Stimulated activated naive CD8-positive, alpha-beta T cell treated with anti-CD3 and anti-CD28 coated beads, Interleukin-15, amount 100 ng/mL, for 72 hours (primary cell): ENCODE data around the gene MICOS13.

Experiments used
- ATAC-seq: fragments of 150-1000 bp; cut with Tn5 transposase; 2 replicates; pipeline ENCODE4 v1.10.0; 2021; ENCODE audit warnings: mild to moderate bottlenecking, moderate library complexity
- DNase-seq, 2 donors: peaks; one replicate each; pipeline ENCODE4 v3.0.0; 2021 to 2022
- H3K27ac Mint-ChIP-seq, 2 donors: one replicate each; pipeline ENCODE4 v1.8.0; 2022; ENCODE audit warnings: mild to moderate bottlenecking in 2 of 2, mixed read lengths in 2 of 2, moderate library complexity in 2 of 2
- H3K27me3 Mint-ChIP-seq: one replicate; pipeline ENCODE4 v1.8.0; 2022; ENCODE audit warnings: mixed read lengths
- H3K4me1 Mint-ChIP-seq: one replicate; pipeline ENCODE4 v1.8.0; 2022; ENCODE audit warnings: mild to moderate bottlenecking, mixed read lengths
- H3K4me3 Mint-ChIP-seq, 2 donors: one replicate each; pipeline ENCODE4 v1.8.0; 2022; ENCODE audit warnings: mild to moderate bottlenecking in 2 of 2, mixed read lengths in 2 of 2, moderate library complexity in 1 of 2
- H3K9me3 Mint-ChIP-seq, 2 donors: one replicate each; pipeline ENCODE4 v1.8.0; 2022; ENCODE audit warnings: mixed read lengths in 2 of 2

MICOS13 gene

DNA sequence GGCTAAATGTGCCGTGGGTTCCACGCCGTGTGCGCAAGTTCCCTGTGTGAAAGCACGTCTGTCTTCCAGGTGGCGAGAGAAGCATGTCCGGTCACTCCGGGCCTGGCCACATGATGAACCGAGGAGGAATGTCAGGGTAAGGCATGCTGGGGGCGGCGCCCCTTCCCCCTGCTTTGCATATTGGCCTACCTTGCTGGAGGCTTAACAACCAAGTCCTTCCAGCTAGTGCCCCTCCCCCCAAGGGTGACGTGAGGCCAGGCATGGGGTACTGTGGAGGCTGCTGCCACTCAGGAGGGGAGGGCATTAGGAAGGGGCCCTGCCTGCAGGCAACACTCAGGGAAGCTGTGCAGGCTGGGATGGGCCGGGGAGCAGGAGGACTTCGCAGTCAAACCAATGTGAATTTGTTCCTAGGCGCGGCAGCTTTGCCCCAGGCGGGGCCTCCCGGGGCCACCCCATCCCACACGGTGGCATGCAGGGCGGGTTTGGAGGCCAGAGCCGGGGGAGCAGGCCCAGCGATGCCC lies 12.5 kb downstream of the MICOS13 start:
- H3K27ac Mint-ChIP-seq, result peak overlapping the region; percentile 60 to 84
- no peak overlapping the region for H3K4me3 Mint-ChIP-seq
- ATAC-seq, result no peak

GRCh38 chr19:5666921-5667610 lies 13.2 kb downstream of the MICOS13 start:
- Mint-ChIP-seq H3K9me3 (no peaks in the 10 kb centered on the region), H3K27me3 (no peaks in the 10 kb centered on the region), H3K27ac (peak overlapping the region; percentile 82 to 84), H3K4me3 (no peak overlapping the region), H3K4me1 (peaks cover 31% of the 10 kb centered on the region)
- DNase-seq (no peak), ATAC-seq (no peak)

More for the DNA sequence above, 12.5 kb downstream of the MICOS13 start:
- Mint-ChIP-seq H3K4me1 (peaks cover 31% of the 10 kb centered on the region), H3K27me3 (no peaks in the 10 kb centered on the region), H3K9me3 (no peaks in the 10 kb centered on the region)
- no peak for DNase-seq

DNA sequence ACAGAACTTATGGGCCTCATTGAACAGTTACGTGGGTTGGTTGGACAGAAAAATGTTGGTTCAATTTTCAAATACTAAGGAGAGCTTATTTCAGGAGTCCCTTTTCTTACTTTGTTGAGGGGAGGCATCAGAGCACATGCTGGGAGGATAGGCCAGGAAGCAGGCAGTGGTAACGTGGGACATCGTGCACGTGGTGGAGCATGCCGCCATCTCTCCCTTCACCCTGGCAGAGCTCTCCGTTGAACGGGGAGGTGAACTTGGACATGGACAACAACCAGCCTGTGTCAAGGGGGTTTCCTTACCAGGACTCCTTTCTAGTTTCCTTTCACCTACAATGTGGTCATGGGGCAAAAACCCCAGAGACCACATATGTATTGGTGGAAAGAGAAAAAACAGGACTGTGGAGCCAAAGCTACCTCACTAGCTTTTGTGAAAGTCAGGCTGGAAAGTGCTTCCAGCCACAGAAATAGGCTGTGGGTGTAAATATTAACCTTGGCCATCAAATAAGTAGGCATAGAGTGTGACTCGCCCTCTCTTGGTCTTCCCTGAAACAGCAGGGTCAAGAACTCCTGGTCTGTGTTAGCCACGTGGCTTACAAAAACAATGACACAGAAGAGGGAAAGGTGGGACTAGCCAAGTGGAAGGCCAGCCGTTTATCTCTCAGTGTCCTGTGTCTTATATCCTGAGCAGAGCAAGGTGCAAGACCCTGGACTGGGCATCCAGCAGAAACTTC lies 14.4 kb downstream of the MICOS13 start:
- H3K27ac Mint-ChIP-seq, result peak overlapping the region; percentile 65 to 82
- ATAC-seq (peak; percentile 89), DNase-seq (peak in 1 of 2 donors; percentile 56)

DNA sequence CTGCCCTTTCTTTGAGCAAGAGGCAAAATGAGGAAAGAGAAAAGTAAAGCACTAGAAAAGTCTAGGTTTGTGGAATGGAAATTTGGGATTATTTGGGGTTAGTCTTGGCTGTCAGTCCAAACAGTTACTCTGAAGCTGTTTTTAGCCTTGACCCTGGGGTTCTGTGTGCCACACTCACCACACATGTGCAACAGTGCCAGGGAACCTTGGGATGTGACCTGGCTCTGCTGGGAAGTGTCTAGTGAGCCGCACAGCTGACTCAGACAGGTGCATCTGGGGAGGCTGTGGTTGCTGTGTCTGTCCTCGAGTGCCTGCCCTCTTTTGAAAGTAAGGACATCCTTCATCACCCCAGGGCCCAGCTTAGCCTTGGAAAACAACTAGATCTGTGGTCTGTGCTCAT lies 15.8 kb downstream of the MICOS13 start:
- DNase-seq (no peak), ATAC-seq (no peak)
- Mint-ChIP-seq H3K27ac (no peak overlapping the region), H3K4me3 (no peak overlapping the region), H3K4me1 (peaks cover 31% of the 10 kb centered on the region), H3K9me3 (no peaks in the 10 kb centered on the region), H3K27me3 (no peaks in the 10 kb centered on the region)

More for the DNA sequence above, 14.4 kb downstream of the MICOS13 start:
- Mint-ChIP-seq H3K9me3 (no peaks in the 10 kb centered on the region), H3K27me3 (no peaks in the 10 kb centered on the region), H3K4me3 (peak overlapping the region in 1 of 2 donors; percentile 60), H3K4me1 (peaks cover 31% of the 10 kb centered on the region)

DNA sequence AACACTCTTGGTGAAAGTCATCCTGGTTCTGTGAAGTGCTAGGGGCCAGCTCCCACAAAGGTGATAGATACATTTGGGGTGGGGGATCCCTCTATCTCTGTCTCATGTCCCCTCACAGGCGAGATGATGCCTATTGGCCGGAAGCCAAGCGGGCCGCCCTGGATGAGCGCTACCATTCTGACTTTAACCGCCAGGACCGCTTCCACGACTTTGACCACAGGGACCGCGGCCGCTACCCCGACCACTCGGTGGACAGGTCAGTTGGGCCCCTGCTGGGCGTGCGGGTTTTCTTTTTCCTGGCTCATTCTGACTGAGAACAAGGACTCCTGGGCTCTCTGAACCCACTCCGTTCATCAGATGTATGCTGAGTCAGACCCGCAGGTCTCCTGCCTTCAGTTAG lies 16.4 kb downstream of the MICOS13 start:
- ATAC-seq, result no peak
- Mint-ChIP-seq H3K4me1 (peaks cover 31% of the 10 kb centered on the region), H3K9me3 (no peaks in the 10 kb centered on the region), H3K27me3 (no peaks in the 10 kb centered on the region), H3K4me3 (no peak overlapping the region), H3K27ac (no peak overlapping the region)
- no peak for DNase-seq

DNA sequence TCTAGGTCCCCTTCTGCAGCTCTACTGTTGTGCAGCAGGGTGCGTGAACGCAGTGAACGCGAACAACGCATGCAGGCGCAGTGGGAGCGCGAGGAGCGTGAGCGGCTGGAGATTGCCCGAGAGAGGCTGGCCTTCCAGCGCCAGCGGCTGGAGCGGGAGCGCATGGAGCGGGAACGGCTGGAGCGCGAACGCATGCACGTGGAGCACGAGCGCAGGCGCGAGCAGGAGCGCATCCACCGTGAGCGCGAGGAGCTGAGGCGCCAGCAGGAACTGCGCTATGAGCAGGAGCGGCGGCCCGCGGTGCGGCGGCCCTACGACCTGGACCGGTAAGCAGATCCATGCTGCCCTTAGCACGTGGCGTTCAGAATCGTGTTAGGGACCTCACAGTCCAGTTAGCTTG lies 18.8 kb downstream of the MICOS13 start:
- no peak overlapping the region for H3K27ac Mint-ChIP-seq

DNA sequence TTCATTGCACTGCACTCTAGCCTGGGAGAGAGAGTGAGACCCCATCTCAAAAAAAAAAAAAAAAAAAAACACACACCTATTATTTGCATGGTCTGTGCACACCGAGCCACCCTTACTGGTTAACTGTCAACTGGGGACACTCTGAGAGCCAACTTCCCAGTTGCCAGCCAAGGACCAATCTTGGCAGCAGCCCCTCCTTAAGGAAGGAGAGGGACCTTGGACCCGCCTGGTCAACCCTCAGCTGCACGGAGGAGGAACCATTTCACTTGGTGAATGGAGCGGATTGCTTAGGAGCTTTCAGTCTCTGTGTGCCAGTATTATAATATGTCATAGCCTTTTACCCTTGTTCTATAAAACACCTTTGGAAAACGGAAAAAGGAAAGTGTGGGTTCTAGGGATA lies 24.9 kb downstream of the MICOS13 start:
- no peak overlapping the region for H3K4me3 Mint-ChIP-seq
- DNase-seq, result no peak
- no peak overlapping the region for H3K27ac Mint-ChIP-seq

More for the DNA sequence above, 18.8 kb downstream of the MICOS13 start:
- ATAC-seq (no peak), DNase-seq (no peak)
- Mint-ChIP-seq H3K27me3 (no peaks in the 10 kb centered on the region), H3K9me3 (no peaks in the 10 kb centered on the region), H3K4me1 (peaks cover 21% of the 10 kb centered on the region), H3K4me3 (no peak overlapping the region)

DNA sequence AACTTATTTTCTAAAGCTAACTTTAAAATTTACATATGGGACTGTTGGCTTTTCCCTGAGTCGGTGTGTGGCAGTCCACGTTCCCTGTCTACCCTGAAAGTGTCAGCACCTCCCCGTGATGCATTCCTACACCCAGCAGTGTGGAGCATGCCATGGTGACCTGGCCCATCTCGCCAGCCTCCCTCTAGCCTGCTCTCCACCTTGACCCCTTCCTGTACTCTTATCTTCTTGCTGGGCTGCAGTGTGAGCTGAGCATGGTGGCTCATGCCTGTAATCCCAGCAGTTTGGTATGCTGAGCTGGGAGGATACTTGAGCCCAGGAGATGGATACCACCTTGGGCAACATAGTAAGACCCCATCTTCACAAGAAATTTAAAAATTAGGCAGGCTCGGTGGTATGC lies 25.4 kb downstream of the MICOS13 start:
- no peaks in the 10 kb centered on the region for H3K4me1 Mint-ChIP-seq
- peak overlapping the region in 1 of 2 donors; percentile 93 for H3K27ac Mint-ChIP-seq
- no peak overlapping the region for H3K4me3 Mint-ChIP-seq
- DNase-seq, result no peak
- H3K9me3 Mint-ChIP-seq, result no peaks in the 10 kb centered on the region
- ATAC-seq, result no peak
- H3K27me3 Mint-ChIP-seq, result no peaks in the 10 kb centered on the region

More for the DNA sequence above, 24.9 kb downstream of the MICOS13 start:
- Mint-ChIP-seq H3K4me1 (no peaks in the 10 kb centered on the region), H3K9me3 (no peaks in the 10 kb centered on the region), H3K27me3 (no peaks in the 10 kb centered on the region)
- no peak for ATAC-seq

GRCh38 chr19:5652261-5652660 lies 28.1 kb downstream of the MICOS13 start:
- Mint-ChIP-seq H3K4me3 (no peak overlapping the region), H3K27ac (no peak overlapping the region), H3K9me3 (no peaks in the 10 kb centered on the region), H3K4me1 (no peaks in the 10 kb centered on the region), H3K27me3 (no peaks in the 10 kb centered on the region)
- ATAC-seq (no peak), DNase-seq (no peak)

DNA sequence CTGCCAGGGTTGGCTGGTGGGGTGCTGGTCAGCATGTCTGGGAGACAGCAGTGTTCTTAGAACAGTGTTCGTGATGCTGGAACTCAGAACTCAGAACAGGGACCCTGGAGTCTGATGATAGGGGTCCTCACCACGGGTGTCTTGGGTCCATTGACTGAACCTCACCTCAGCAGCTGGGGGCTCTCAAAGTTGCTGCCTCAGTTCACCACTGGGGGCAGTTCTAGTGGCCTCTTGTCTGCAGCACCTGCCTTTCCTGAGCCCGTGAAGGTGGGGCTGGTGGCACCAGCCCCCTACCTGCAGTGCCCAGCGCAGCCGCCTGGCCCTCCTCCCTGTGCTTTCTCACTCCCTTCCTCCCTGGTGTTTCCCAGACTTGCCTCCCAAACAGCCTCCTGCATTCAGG lies 29.0 kb downstream of the MICOS13 start:
- H3K27ac Mint-ChIP-seq, result peak overlapping the region in 1 of 2 donors; percentile 84
- no peak overlapping the region for H3K4me3 Mint-ChIP-seq
- no peaks in the 10 kb centered on the region for H3K27me3 Mint-ChIP-seq
- H3K4me1 Mint-ChIP-seq, result no peaks in the 10 kb centered on the region
- DNase-seq (no peak), ATAC-seq (no peak)
- no peaks in the 10 kb centered on the region for H3K9me3 Mint-ChIP-seq

DNA sequence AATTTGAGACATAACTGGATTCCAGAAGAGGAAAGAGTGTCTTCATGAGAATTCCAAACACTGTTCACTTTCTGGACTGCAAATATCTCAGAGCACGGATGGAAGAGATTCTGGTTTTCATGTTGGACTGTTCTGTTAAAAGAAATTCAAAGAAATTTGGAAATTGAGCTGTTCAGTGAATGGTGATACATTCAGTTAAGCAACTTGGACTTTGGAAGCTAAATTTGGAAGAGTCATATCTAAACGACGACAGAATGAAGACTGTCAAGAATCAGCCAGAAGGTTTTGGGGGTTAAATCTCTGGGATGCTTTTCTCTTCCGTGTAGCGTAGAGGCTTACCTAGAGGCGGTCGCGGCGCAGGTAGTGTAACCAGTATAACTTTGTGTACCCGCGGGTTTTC lies 31.9 kb downstream of the MICOS13 start:
- ATAC-seq, result no peak
- H3K4me1 Mint-ChIP-seq, result peaks cover 17% of the 10 kb centered on the region
- no peak overlapping the region for H3K4me3 Mint-ChIP-seq
- no peak for DNase-seq
- no peaks in the 10 kb centered on the region for H3K27me3 Mint-ChIP-seq
- H3K9me3 Mint-ChIP-seq, result no peaks in the 10 kb centered on the region
- peak overlapping the region in 1 of 2 donors; percentile 15 for H3K27ac Mint-ChIP-seq

- H3K9me3 Mint-ChIP-seq, result no peaks in the 10 kb centered on the region
- ATAC-seq (no peak), DNase-seq (no peak)
- no peaks in the 10 kb centered on the region for H3K27me3 Mint-ChIP-seq
- H3K4me1 Mint-ChIP-seq, result peaks cover 19% of the 10 kb centered on the region
- no peak overlapping the region for H3K4me3 Mint-ChIP-seq
- H3K27ac Mint-ChIP-seq, result peak overlapping the region; percentile 49 to 78
Observed at GRCh38 chr19:5646703-5647102, 33.6 kb downstream of the MICOS13 start.

GRCh38 chr19:5645409-5645808 lies 34.9 kb downstream of the MICOS13 start:
- DNase-seq, result no peak
- Mint-ChIP-seq H3K9me3 (no peaks in the 10 kb centered on the region), H3K27ac (peak overlapping the region; percentile 54 to 80), H3K27me3 (no peaks in the 10 kb centered on the region), H3K4me1 (peaks cover 25% of the 10 kb centered on the region), H3K4me3 (no peak overlapping the region)
- ATAC-seq, result no peak

DNA sequence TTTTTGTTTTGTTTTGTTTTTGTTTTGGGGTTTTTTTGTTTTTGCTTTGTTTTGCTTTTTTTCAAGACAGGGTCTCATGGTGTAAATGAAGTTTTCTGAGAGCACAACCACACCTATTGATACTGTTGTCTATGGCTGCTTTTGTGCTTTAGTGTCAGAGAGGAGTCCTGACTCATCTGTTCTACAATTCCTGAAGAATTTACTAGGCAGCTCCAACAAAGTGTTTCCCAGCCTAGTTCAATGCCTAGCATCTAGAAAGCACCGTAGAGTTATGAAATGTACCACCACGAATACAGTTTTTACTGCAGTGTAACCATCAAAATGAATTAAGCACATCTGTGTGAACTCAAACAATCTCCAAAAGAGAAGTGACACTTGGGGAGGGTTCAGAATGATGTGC lies 36.3 kb downstream of the MICOS13 start:
- H3K27me3 Mint-ChIP-seq, result no peaks in the 10 kb centered on the region
- peak overlapping the region; percentile 44 to 83 for H3K27ac Mint-ChIP-seq
- H3K9me3 Mint-ChIP-seq, result no peaks in the 10 kb centered on the region
- DNase-seq (no peak), ATAC-seq (no peak)
- H3K4me1 Mint-ChIP-seq, result peaks cover 25% of the 10 kb centered on the region
- H3K4me3 Mint-ChIP-seq, result no peak overlapping the region

DNA sequence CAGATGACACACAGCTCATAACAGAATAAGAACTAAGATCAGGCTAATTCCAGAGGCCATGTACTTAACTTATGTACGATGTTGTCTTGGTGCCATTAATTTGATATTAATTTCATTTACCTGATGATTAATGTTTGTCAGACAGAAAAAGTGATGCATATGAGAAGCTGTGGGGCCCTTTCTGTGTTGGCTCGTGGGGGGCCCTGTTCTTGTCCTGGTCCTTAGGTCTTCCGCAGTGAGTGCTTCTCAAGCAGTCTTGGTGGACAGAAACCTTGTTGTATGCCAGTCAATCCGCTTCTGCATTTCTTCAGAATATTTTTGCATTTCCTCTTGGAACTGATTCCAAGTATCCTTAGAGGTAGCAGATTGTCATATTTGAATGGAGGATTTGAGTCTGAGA lies 37.3 kb downstream of the MICOS13 start:
- no peak for DNase-seq
- ATAC-seq, result no peak
- no peak overlapping the region for H3K27ac Mint-ChIP-seq
- H3K4me1 Mint-ChIP-seq, result peaks cover 25% of the 10 kb centered on the region
- no peaks in the 10 kb centered on the region for H3K9me3 Mint-ChIP-seq
- no peak overlapping the region for H3K4me3 Mint-ChIP-seq
- no peaks in the 10 kb centered on the region for H3K27me3 Mint-ChIP-seq

DNA sequence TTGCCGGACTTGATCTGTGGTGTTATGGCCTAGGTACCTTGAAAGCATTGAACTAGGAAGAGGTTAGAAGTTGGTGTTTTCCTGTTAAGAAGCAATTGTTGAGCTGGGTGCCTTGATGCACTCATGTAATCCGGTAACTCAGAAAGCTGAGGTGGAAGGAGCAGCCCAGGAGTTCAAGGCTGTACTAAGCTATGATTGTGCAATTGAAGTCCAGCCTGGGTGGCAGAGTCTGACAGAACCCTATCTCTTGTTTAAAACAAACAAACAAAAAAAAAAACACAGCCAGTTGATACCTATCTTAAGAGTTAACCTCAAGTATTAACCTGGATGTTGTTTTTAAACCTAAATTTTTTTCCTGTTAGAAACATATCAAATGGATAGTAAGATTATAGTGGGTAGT lies 38.1 kb downstream of the MICOS13 start:
- no peaks in the 10 kb centered on the region for H3K27me3 Mint-ChIP-seq
- DNase-seq, result no peak
- H3K27ac Mint-ChIP-seq, result no peak overlapping the region
- H3K4me3 Mint-ChIP-seq, result no peak overlapping the region
- ATAC-seq, result no peak
- H3K4me1 Mint-ChIP-seq, result peaks cover 25% of the 10 kb centered on the region
- no peaks in the 10 kb centered on the region for H3K9me3 Mint-ChIP-seq
